GM23248 (cell line): ENCODE results near the gene PAFAH2.

Experiments
- EZH2 ChIP-seq: fragments of 200-600 bp; sonication (generic); IDR thresholded peaks from 2 replicates; pipeline ENCODE4 v1.6.1; 2018; ENCODE audit warnings: antibody characterized with exemption, mild to moderate bottlenecking; ENCODE audit not compliant: insufficient read depth, poor library complexity, severe bottlenecking
- EZH2phosphoT487 ChIP-seq: fragments of 200-600 bp; sonication (generic); IDR thresholded peaks from 2 replicates; pipeline ENCODE4 v1.6.1; 2018; ENCODE audit warnings: antibody characterized with exemption, moderate library complexity, mild to moderate bottlenecking, low read depth; ENCODE audit not compliant: insufficient read depth

- no peak for TF ChIP-seq EZH2
- TF ChIP-seq EZH2phosphoT487 = no peak
These were observed 60.9 kb downstream of the PAFAH2 start for GRCh38 chr1:25936947-25937346.
